Measurements from ENCODE around the gene UNC45A.
A peak's percentile ranks its signal among the peaks of the same experiment; 100 is the strongest.
"Not testable (repeated sequence)": the region's sequence is repeated elsewhere in the genome, so short reads cannot be mapped to it uniquely, and the experiment has no call there.

The UNC45A gene

DNA sequence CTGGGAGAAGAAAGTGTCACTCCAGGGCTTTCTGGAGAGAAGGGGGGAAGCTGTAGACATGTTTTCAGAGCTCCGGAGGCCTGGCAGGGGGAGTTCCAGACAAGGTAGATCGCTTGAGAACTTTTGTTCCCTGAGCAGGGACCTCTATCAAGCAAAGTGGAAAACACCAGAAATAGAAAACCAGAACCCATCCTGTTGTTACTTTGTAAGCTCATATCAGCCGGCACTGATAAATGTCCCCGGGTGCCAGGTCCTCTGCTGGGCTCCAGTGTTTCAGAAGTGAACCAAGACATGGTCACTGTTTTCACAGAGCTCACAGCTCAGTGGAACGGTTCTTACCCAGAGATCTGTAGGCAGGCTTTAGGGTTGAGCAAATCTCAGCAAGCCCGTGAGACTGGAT is 16.2 kb upstream of the UNC45A start:
- peaks cover 4% of the 10 kb centered on the region for H3K36me3 ChIP-seq (ENCODE audit: control insufficient read depth, insufficient read depth, low read length)
- H3K27me3 ChIP-seq (ENCODE audit: control insufficient read depth, insufficient read depth, low read length, poor library complexity, severe bottlenecking): no peaks in the 10 kb centered on the region
- no peaks in the 10 kb centered on the region for H3K9me3 ChIP-seq (ENCODE audit: control insufficient read depth, low read length)
- no peak overlapping the region for H3K27ac ChIP-seq (ENCODE audit: insufficient read depth, low read depth, low read length, poor library complexity, severe bottlenecking)
- WGBS, 2 experiments: 90 to 96% methylated on average over 6 of the region's 6 CpGs
- no peaks in the 10 kb centered on the region for H3K4me1 ChIP-seq (ENCODE audit: control insufficient read depth, insufficient read depth, low read length)
- H3K4me3 ChIP-seq (ENCODE audit: insufficient read depth, low read depth, low read length): no peak overlapping the region

DNA sequence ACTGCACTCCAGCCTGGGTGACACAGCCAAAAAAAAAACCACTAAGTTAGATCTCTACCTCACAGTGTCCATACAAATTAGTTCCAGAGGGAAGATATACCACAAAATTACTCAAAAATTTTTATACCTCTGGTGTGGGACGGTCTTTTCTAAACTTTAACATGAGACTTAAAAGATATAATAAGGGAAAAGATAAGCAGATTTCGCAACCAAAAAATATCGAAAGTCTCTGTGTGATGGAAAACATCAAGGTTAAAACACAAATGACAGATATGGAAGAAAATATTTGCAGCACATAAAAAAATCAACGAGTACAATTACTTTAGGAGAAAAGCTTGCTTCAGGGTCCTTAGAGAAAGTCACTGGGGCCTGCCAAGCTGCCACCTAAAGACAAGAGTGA is 13.2 kb upstream of the UNC45A start:
- Histone ChIP-seq H3K27me3 (ENCODE audit: control insufficient read depth, insufficient read depth, low read length, poor library complexity, severe bottlenecking) (no peaks in the 10 kb centered on the region), H3K9me3 (ENCODE audit: control insufficient read depth, low read length) (no peaks in the 10 kb centered on the region), H3K4me3 (ENCODE audit: insufficient read depth, low read depth, low read length) (no peak overlapping the region), H3K36me3 (ENCODE audit: control insufficient read depth, insufficient read depth, low read length) (peaks cover 4% of the 10 kb centered on the region), H3K27ac (ENCODE audit: insufficient read depth, low read depth, low read length, poor library complexity, severe bottlenecking) (no peak overlapping the region), H3K4me1 (ENCODE audit: control insufficient read depth, insufficient read depth, low read length) (no peaks in the 10 kb centered on the region)
- WGBS, 2 experiments: 97 to 99% methylated on average over 3 of the region's 4 CpGs

DNA sequence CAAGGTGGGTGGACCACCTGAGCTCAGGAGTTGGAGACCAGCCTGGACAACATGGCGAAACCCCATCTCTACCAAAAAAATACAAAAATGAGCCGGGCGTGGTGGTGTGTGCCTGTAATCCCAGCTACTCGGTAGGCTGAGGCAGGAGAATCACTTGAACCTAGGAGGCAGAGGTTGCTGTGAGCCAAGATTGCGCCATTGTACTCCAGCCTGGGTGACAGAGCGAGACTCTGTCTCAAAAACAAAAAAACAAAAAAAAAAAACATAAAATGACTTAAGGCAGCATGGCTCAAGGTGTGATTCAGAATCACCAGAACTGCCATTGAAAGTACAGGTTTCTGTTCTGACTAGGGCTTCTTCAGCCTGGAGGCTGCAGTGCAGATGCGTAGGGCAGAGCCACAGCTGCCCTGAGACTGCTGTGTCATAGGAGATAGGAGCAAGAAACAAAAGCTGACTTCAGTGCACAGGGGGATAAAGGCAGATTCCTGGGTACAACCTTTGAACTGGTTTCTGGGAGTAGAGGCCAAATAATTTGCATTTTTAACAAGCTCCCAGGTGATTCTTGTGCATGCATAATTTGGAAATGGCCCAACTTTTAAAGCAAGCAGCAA is 12.3 kb upstream of the UNC45A start:
- not testable (repeated sequence) for H3K4me3 ChIP-seq (ENCODE audit: insufficient read depth, low read depth, low read length); H3K36me3 ChIP-seq (ENCODE audit: control insufficient read depth, insufficient read depth, low read length); H3K27me3 ChIP-seq (ENCODE audit: control insufficient read depth, insufficient read depth, low read length, poor library complexity, severe bottlenecking); H3K4me1 ChIP-seq (ENCODE audit: control insufficient read depth, insufficient read depth, low read length); H3K9me3 ChIP-seq (ENCODE audit: control insufficient read depth, low read length); H3K27ac ChIP-seq (ENCODE audit: insufficient read depth, low read depth, low read length, poor library complexity, severe bottlenecking)
- WGBS, 2 experiments: 95 to 96% methylated on average over 7 of the region's 7 CpGs

DNA sequence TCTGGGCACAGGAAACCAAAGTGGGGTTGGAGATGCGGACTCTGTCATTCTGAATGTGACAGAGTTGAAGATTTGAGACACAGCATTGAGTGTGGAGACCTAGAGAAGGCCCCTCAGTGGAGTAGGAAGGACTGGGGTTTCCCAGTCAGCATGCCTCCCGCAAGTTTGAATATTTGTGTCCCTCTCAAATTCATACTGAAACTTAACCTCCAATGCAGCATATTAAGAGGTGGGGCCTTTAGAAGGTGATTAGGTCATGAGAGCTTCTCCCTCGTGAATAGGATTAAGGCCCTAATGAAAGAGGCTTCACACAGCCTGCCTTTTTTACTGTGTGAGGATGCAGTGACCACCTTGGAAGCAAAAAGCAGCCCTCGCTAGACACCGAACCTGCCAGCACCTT is 10.7 kb upstream of the UNC45A start:
- no peaks in the 10 kb centered on the region for H3K4me1 ChIP-seq (ENCODE audit: control insufficient read depth, insufficient read depth, low read length)
- H3K9me3 ChIP-seq (ENCODE audit: control insufficient read depth, low read length): no peaks in the 10 kb centered on the region
- H3K27ac ChIP-seq (ENCODE audit: insufficient read depth, low read depth, low read length, poor library complexity, severe bottlenecking): no peak overlapping the region
- WGBS, 2 experiments: 84 to 85% methylated on average over 4 to 5 of the region's 5 CpGs
- no peak overlapping the region for H3K4me3 ChIP-seq (ENCODE audit: insufficient read depth, low read depth, low read length)
- H3K27me3 ChIP-seq (ENCODE audit: control insufficient read depth, insufficient read depth, low read length, poor library complexity, severe bottlenecking): no peaks in the 10 kb centered on the region
- H3K36me3 ChIP-seq (ENCODE audit: control insufficient read depth, insufficient read depth, low read length): peaks cover 4% of the 10 kb centered on the region

DNA sequence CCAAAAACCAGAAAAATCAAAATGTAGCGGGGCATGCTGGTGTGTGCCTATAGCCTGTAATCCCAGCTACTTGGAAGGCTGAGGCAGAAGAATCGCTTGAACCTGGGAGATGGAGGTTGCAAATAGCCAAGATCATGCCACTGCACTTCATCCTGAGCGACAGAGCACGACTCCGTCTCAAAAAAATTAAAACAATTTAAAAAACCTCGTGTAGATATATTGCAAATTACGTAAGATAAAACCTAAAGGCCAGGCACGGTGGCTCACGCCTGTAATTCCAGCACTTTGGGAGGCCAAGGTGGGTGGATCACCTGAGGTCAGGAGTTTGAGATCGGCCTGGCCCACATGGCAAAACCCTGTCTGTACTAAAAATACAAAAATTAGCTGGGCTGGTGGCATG is 8.3 kb upstream of the UNC45A start:
- not testable (repeated sequence) for H3K4me3 ChIP-seq (ENCODE audit: insufficient read depth, low read depth, low read length); H3K36me3 ChIP-seq (ENCODE audit: control insufficient read depth, insufficient read depth, low read length); H3K4me1 ChIP-seq (ENCODE audit: control insufficient read depth, insufficient read depth, low read length); H3K27ac ChIP-seq (ENCODE audit: insufficient read depth, low read depth, low read length, poor library complexity, severe bottlenecking); H3K27me3 ChIP-seq (ENCODE audit: control insufficient read depth, insufficient read depth, low read length, poor library complexity, severe bottlenecking); H3K9me3 ChIP-seq (ENCODE audit: control insufficient read depth, low read length)
- 94 to 96% methylated on average over 10 of the region's 10 CpGs for WGBS, 2 experiments

DNA sequence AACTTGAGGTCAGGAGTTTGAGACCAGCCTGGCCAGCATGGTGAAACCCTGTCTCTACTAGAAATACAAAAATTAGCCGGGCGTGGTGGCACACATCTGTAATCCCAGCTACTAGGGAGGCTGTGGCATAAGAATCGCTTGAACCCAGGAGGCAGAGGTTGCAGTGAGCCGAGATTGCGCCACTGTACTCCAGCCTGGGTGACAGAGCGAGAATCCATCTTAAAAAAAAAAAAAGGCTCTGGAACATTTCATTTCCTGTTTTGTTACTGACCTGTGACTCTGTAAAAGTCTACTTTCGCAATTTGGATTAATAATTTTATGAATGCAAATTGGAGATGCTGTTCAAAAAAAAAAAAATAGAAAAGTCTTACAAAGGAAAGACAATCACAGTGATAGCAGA is 7.0 kb upstream of the UNC45A start:
- not testable (repeated sequence) for H3K36me3 ChIP-seq (ENCODE audit: control insufficient read depth, insufficient read depth, low read length); H3K27me3 ChIP-seq (ENCODE audit: control insufficient read depth, insufficient read depth, low read length, poor library complexity, severe bottlenecking); H3K4me3 ChIP-seq (ENCODE audit: insufficient read depth, low read depth, low read length); H3K27ac ChIP-seq (ENCODE audit: insufficient read depth, low read depth, low read length, poor library complexity, severe bottlenecking); H3K9me3 ChIP-seq (ENCODE audit: control insufficient read depth, low read length); H3K4me1 ChIP-seq (ENCODE audit: control insufficient read depth, insufficient read depth, low read length)
- 94 to 95% methylated on average over 7 of the region's 7 CpGs for WGBS, 2 experiments

DNA sequence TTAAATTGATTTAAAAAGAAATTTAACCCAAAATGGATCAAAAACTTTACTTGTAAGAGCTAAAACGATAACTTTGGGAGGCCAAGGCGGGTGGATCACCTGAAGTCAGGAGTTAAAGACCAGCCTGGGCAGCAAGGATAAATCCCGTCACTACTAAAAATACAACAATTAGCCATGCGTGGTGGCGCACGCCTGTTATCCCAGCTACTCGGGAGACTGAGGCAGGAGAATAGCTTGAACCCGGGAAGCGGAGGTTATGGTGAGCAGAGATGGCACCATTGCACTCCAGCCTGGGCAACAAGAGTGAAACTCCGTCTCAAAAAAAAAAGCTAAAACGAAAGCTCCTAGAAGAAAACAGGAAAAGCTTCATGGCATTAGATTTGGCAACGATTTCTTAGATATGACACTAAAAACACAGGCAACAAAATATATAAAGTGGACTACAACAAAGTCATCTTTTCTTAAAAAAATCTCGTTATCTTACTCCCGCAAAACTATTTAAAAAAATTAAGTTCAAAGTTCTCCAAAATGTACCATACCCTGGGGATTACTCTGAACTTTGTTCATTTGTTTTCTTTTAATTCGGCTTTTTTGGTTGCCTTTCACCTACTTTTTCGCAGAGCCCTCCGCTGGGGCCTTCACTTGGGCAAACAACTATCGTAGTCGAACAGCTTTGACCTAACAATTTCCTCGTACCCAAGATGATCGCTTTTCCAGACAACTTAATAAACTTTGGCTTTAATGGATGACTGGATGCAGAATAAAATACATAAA is 5.7 kb upstream of the UNC45A start:
- Histone ChIP-seq H3K27ac (ENCODE audit: insufficient read depth, low read depth, low read length, poor library complexity, severe bottlenecking) (no peak overlapping the region), H3K27me3 (ENCODE audit: control insufficient read depth, insufficient read depth, low read length, poor library complexity, severe bottlenecking) (peaks cover 16% of the 10 kb centered on the region), H3K4me3 (ENCODE audit: insufficient read depth, low read depth, low read length) (no peak overlapping the region), H3K36me3 (ENCODE audit: control insufficient read depth, insufficient read depth, low read length) (no peaks in the 10 kb centered on the region), H3K4me1 (ENCODE audit: control insufficient read depth, insufficient read depth, low read length) (no peaks in the 10 kb centered on the region), H3K9me3 (ENCODE audit: control insufficient read depth, low read length) (no peaks in the 10 kb centered on the region)
- 95% methylated on average over 20 to 21 of the region's 21 CpGs for WGBS, 2 experiments

DNA sequence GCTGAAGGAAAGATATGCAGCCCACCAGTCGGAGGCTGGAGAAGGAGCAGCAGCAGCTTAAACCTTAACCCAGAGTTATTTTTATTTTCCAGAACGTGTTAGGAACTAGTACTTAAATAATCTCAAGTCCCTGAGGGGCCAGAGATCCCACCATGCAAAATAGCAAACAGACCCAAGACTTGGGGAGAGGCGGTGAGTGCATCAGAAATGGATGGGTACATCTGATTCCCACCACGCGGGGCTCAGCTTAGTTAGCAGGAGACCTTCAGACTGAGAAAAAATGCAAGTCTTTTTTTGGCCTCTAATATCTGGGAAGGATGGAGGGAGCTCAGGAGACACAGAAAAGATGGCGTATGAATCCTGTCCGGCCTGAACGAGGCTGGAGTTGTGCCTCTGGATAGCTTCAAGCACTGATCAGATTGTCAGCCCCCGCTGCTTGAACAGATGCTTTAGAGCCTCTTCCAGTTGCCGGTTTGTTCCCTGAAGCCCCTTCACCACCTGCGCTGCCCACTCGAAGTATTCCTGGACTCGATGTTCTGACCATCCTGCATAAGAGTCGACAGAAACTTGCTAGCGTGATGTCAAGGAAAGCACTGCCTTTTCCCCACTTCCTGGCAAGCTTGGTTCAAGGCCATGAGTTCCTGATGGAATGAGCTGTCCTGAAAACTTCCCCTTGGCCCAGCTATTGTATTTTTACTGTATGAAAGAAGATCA is 4.1 kb upstream of the UNC45A start:
- Histone ChIP-seq H3K4me1 (ENCODE audit: control insufficient read depth, insufficient read depth, low read length) (peaks cover 4% of the 10 kb centered on the region), H3K27ac (ENCODE audit: insufficient read depth, low read depth, low read length, poor library complexity, severe bottlenecking) (no peak overlapping the region), H3K27me3 (ENCODE audit: control insufficient read depth, insufficient read depth, low read length, poor library complexity, severe bottlenecking) (peaks cover 16% of the 10 kb centered on the region), H3K9me3 (ENCODE audit: control insufficient read depth, low read length) (no peaks in the 10 kb centered on the region), H3K4me3 (ENCODE audit: insufficient read depth, low read depth, low read length) (no peak overlapping the region), H3K36me3 (ENCODE audit: control insufficient read depth, insufficient read depth, low read length) (no peaks in the 10 kb centered on the region)
- WGBS, 2 experiments: 94 to 96% methylated on average over 15 of the region's 15 CpGs

DNA sequence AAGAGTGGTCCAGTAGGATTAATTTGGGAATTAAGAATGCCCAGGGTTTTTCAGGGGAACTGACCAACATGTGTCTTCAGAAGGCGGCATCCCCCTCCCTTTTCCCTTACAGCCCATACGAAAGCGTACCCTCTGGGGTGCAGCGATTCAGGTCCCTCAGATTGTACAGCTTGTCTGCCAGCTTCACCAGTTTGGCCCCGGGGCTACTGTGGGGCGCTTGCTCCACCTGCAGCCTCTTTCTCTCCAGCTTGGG is 3.6 kb upstream of the UNC45A start:
- H3K4me1 ChIP-seq (ENCODE audit: control insufficient read depth, insufficient read depth, low read length): peaks cover 8% of the 10 kb centered on the region
- no peak overlapping the region for H3K27ac ChIP-seq (ENCODE audit: insufficient read depth, low read depth, low read length, poor library complexity, severe bottlenecking)
- H3K9me3 ChIP-seq (ENCODE audit: control insufficient read depth, low read length): no peaks in the 10 kb centered on the region
- peaks cover 16% of the 10 kb centered on the region for H3K27me3 ChIP-seq (ENCODE audit: control insufficient read depth, insufficient read depth, low read length, poor library complexity, severe bottlenecking)
- no peaks in the 10 kb centered on the region for H3K36me3 ChIP-seq (ENCODE audit: control insufficient read depth, insufficient read depth, low read length)
- WGBS, 2 experiments: 44 to 45% methylated on average over 6 of the region's 6 CpGs
- H3K4me3 ChIP-seq (ENCODE audit: insufficient read depth, low read depth, low read length): peak overlapping the region; percentile 55

DNA sequence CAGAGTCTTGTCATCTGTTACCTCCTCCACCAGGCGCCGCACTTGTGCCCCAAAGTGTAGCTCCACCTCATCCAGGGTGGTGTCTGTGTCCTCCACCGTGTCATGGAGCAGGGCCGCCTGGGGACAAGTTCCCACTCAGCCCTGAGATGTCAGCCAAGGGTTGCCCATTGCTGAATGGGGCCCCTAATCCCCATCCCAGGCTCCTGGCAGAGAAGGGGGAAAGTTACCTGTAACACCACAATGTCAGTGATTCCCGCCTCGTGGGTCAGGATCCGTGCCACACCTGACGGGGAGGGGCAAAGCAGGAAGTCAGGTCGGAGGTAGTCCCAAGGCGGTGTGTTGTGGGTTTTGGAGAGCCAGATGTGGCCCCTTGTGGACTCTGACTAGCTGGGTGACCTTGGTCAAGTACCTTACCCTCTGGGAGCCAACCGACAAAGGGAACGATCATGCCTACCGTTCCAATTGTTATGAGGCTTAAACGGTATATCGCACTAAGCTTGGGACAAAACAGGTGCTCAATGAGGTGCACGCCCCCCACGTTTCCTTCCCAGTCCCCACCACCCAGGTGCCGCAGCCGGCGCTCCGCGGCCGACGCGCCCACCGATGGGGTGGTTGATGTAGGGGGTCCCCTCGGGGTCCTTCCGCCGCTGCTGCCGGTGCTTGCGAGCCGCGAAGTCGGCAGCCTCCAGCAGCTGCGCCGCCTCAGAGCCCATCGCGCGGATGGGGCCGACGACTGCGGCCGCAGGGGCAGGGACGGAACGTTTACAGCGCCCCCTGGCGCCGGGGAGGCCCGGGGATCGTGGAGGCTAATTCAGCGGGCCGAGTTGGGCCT is 3.0 kb upstream of the UNC45A start, which contains the start of gene HDDC3:
Gene HDDC3, minus strand, starts transcription at position 722 of the 832 bp plus-strand sequence. Its CDS starts 9 bp downstream, at position 713.
- Histone ChIP-seq H3K4me1 (ENCODE audit: control insufficient read depth, insufficient read depth, low read length) (peaks cover 8% of the 10 kb centered on the region), H3K27ac (ENCODE audit: insufficient read depth, low read depth, low read length, poor library complexity, severe bottlenecking) (no peak within 1 kb of the TSS), H3K4me3 (ENCODE audit: insufficient read depth, low read depth, low read length) (peak within 1 kb of the TSS; percentile 55), H3K36me3 (ENCODE audit: control insufficient read depth, insufficient read depth, low read length) (no peaks in the 10 kb centered on the region), H3K27me3 (ENCODE audit: control insufficient read depth, insufficient read depth, low read length, poor library complexity, severe bottlenecking) (peaks cover 16% of the 10 kb centered on the region), H3K9me3 (ENCODE audit: control insufficient read depth, low read length) (no peaks in the 10 kb centered on the region)
- 0 to 1% methylated on average over 52 of the region's 52 CpGs for WGBS, 2 experiments

All from ectodermal cell (in vitro differentiated cells).